Sciatic nerve (tissue), 2 donors: ENCODE data around the gene PERP. TPM values are rescaled to one million over a fixed set of nuclear protein-coding genes. Genes with fewer than 3 reads are reported as not detected.
A peak's percentile ranks its signal among the peaks of the same experiment; 100 is the strongest.

Source experiments
- ATAC-seq: fragments of 200-7000 bp; cut with Tn5 transposase; one replicate; pipeline ENCODE4 v1.9.1; 2020; ENCODE audit warnings: mild to moderate bottlenecking, moderate library complexity
- DNase-seq: peaks from one replicate; pipeline ENCODE4 v3.0.0-alpha.2; 2020; ENCODE audit warnings: low spot score
- intact Hi-C: fragments of 100-400 bp; cut with DNase I; formaldehyde crosslinking; loops from one replicate; pipeline ENCODE4 v1.14.2; 2022
- total RNA-seq: library from RNA; stranded (reverse); fragmentation: NEBNext Ultra II Directional; extraction: Animal tissue kit (Norgen Biotek cat#: 25700); gene quantifications from one replicate; pipeline ENCODE4 v1.2.1, GENCODE V29; 2021
- donor health status: DM: no; HTN: no; CAD: no.
- donor health status: DM: no; HTN: no; CAD: no.

Gene PERP
- total RNA-seq, 1 donor from 2014 or later = 22.9 TPM

GRCh38 chr6:138107752-138108592 is 753 bp upstream of the PERP start:
- peak; percentile 13 for ATAC-seq
- peak; percentile 63 for DNase-seq
- intact Hi-C loops = no loop called here

DNA sequence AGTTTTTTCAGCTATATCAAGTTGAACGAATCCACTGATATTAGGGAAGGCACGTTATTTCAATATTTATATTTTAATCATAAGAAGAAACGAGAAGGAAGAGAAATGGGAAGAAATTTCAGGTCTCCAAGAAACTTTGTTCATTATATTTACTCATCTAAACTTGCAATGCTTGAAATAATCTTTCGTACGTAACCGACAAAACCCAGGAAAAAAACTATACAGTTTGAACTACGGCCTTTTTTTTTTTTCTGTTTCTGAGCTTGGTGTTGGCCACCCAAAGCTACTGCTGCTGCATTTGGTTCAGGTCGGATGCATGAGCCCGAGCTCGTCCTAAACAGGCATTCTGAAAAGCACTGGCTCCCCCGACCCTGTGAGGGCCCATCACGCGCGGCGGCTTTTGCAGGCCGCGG is 548 bp downstream of the PERP start:
- intact Hi-C loops = no loop called here
- DNase-seq (no peak), ATAC-seq (no peak)

DNA sequence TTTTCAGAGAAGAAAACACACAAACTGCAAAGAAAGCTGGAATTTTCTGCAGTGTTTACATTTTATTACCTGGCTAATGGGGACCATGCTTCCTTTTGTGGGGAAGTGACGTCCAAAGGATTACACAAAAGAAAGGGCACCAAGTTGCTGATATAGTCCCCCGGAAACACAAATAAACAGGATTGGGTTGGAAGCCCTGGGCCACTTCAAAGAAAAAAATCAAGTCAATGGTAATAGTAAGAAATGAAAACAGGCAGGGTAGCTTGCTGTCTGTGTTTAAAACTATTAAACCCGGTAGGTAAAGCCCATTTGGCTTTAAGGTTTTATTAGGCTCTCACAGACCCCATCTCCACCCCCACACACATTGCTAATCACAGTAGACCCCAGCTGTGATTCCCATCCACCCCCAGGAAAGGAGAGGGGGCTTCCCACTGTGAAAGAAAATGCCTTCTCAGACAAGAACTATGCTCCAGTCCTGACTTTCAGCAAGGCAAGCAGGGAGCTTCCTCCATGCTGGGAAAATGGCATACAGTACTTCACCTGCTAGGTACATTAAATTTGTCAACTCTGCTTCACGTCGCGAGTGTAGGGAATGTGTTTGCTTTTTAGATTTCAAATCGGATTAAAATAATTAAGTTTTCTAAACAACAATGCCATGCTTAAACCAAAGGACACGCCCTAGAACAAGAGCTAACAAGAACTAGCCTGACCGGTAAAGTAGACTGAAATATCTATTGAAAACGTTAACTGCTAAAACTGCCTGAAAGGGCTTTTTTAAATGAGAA is 1.1 kb downstream of the PERP start:
- intact Hi-C loops = no loop called here
- DNase-seq (no peak), ATAC-seq (no peak)

DNA sequence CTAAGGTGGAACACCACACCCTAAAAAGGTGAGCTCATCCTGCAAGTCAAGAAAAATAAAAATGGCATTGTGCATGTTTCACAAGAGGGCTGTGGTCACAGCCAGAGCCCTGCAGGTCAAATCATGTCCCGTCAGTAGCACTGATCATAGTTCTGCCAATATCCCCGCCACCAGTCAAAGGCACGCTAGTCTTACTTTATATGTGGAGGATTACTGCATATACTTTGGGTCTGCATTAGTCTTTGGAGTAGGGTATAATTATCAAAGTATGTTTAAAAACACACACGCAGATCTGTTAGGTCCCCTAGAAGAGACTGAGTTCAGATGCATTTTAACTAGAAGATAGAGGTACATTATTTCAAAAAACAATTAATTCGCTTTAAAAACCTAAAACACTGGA is 1.8 kb downstream of the PERP start:
- ATAC-seq (no peak), DNase-seq (no peak)
- intact Hi-C loops = no loop called here

DNA sequence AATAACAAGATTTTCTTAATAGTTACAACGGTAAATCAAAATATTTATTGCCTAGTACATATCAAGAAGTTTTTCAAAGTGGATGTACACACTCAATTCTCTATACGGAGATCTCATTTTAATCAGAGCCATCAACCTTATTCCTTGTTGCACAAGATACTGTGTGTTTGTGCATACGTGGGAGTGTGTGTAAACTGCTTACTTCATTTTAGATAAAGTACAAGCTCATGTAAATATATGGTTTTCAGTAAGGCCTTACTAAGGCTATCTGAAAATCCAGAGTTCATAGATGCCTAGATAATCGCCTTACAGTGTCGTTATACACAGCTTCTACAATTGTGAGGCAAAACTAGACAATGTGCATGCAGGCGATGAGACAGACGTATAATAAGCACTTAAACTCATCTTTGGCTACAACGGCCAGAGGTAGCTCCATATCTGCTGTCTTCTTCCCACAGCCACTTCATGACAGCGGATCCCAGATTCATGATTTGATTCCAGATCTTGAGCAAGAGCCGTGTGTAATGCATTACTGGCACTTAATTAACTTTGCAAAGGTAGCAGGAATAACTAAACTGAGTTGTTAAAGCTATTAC is 2.5 kb downstream of the PERP start:
- ATAC-seq (no peak), DNase-seq (no peak)
- intact Hi-C loops = no loop called here

GRCh38 chr6:138103871-138104270 is 3.3 kb downstream of the PERP start:
- intact Hi-C loops = no loop called here
- no peak for DNase-seq
- ATAC-seq = no peak

DNA sequence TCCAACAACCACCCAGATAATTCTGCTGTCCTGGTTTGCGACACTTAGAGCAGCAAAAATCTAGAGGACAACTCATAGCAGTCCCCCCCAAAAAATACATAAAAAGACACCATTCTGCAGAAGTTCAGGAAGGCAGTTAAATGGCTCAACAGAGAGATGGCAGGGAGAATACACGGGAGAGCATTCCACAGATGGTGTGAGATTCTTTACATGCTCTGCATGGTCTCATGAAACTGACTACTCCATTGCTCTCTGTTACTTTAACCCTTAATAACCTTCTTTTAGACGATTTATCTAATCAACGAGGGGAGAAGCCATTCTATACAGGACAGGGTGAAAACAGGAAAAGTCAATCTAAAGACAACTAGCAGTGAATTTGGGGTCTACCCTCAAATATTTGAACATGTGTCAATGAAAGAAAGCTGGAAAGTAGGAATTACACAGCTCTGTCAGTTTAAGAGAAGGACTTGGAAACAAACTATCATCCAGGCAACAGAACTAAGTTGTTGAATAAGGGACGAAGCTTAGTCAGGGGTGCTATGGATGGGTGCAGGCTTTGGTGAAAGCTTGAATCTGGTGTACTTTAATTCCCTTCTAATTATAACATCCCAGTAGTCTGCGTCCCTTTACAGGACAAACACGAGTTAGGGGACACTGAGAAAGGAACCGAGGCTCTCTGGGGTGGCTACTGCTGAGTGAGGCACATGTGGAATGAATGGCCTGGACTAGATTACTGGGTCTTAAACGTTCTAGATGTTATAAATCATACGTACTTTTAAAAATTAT is 5.1 kb downstream of the PERP start:
- DNase-seq (no peak), ATAC-seq (no peak)
- intact Hi-C loops = no loop called here

GRCh38 chr6:138099832-138100231 is 7.4 kb downstream of the PERP start:
- DNase-seq (no peak), ATAC-seq (peak; percentile 84)

DNA sequence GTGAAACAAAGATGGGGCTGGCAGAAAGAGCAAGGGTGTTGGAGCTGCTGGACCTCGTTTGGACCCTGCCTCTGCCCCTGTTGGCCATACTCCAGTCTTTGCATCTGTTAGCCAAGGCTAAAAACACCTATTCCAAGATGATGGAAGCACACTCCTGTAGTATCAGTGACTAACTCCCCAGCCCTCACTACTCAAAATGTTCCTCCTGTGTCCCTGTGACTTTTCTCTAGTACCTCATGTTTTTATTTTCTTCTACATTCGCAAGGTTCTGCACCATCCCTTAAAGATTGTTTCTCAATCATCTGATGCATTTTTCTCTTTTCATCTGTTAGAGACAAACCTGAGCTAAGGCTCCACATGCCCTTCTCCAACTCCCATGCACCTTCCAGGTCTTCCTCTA is 8.9 kb downstream of the PERP start:
- intact Hi-C loops = no loop called here
- ATAC-seq = no peak
- DNase-seq = no peak

More at GRCh38 chr6:138099832-138100231, 7.4 kb downstream of the PERP start:
- intact Hi-C loops = no loop called here

DNA sequence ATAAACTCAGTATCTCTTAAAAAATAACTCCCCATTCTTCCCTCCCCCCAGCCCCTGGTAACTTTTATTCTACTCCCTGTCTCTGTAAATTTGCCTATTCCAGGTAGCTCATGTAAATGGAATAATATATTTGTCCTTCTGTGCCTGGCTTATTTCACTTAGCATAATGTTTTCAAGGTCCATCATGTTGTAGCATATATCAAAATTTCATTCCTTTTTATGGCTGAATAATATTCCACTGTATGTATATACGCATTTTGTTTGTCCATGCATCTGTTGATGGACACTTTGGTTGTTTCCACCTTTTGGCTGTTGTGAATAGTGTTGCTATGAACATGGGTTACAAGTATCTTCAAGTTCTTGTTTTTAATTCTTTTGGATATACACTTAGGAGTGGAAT is 13.0 kb downstream of the PERP start:
- ATAC-seq (no peak), DNase-seq (no peak)
- intact Hi-C loops = no loop called here

GRCh38 chr6:138093632-138094031 is 13.6 kb downstream of the PERP start:
- intact Hi-C loops = no loop called here
- DNase-seq (no peak), ATAC-seq (no peak)

DNA sequence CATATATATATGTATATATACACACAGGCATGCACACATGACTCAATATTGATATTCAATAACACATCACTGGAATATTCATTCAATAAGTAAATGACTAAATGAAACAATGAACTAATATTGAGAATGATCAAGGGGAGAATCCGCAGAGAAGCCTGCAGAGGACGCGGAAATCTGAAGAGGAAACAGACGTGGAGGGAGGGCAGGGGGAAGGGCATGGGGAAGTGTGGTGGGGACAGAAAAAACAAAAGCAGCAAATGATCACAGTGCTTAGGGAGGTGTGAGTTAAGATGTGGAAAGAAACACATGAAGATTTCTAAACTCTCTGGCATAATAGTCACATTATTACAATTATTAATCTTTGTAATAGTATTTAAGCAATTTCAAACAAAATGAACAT is 14.5 kb downstream of the PERP start:
- DNase-seq (no peak), ATAC-seq (no peak)
- intact Hi-C loops = no loop called here

GRCh38 chr6:138089325-138089724 is 17.9 kb downstream of the PERP start:
- ATAC-seq (no peak), DNase-seq (no peak)
- intact Hi-C loops = no loop called here

- ATAC-seq = peak; percentile 87
These were observed 18.9 kb downstream of the PERP start for GRCh38 chr6:138088326-138088762.

DNA sequence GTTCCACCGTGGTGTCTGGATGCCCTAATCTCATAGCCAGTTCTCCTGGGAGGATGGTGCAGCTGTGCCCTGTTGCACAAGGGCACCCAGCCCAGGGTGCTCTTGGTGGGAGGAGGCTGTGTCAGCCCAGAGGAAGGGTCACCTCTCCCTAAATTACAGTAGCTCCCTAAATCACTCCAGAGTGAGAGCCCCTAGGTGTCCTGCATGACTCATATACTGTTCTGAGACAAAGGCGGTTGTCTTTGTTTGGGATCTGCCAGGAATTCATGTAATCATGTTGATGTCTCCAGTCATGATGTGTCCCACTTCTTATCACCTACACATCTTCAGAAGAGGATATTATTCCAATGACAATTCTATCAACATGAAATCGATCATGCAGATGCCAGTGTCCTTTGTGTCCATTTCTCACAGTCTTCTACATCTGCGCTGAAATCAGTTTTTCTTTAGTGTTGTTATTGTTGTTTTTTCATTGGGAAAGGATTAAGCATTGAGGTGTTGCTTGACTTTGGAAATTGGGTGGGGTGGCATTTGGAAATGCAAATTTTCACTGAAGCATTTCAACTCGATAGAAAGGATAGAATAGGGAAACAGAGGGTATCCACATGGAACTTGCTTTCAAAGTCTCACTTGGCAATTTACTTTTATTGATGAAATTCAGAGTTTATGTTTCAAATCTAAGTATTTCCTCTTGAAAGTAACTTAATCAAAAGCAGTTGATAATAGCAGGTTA is 19.5 kb downstream of the PERP start:
- no peak for ATAC-seq
- DNase-seq = no peak
- intact Hi-C loops = no loop called here

More at GRCh38 chr6:138088326-138088762, 18.9 kb downstream of the PERP start:
- no peak for DNase-seq
- intact Hi-C loops = no loop called here

GRCh38 chr6:138086573-138087196 is 20.5 kb downstream of the PERP start:
- ATAC-seq (no peak), DNase-seq (no peak)
- intact Hi-C loops = no loop called here

GRCh38 chr6:138085839-138086222 is 21.4 kb downstream of the PERP start:
- no peak for ATAC-seq
- DNase-seq = no peak
- intact Hi-C loops = no loop called here
